Testis (tissue), 2 donors: ENCODE results near the gene UBAC2.

Experiments used
- CTCF ChIP-seq, 3 experiments: fragments of 450-650 bp in 2 of 3; fragments of 200-600 bp in 1 of 3; sonication (generic) in 1 of 3; IDR thresholded peaks; one replicate each; pipeline ENCODE4 v1.5.1; 2016 to 2019; ENCODE audit warnings: antibody characterized with exemption in 3 of 3, mild to moderate bottlenecking in 2 of 3, moderate library complexity in 1 of 3
- POLR2A ChIP-seq: fragments of 450-650 bp; IDR thresholded peaks from one replicate; pipeline ENCODE4 v1.6.1; 2017; ENCODE audit warnings: antibody characterized with exemption, mild to moderate bottlenecking, moderate library complexity

GRCh38 chr13:99179460-99179859 lies 21.2 kb upstream of the UBAC2 start:
- TF ChIP-seq CTCF (IDR thresholded peaks at IDR 0.05) (no peak), POLR2A (no peak)
